ENCODE measurements around the gene ZNF414.

Gene ZNF414

GRCh38 chr19:8462571-8462970, 51.4 kb downstream of the ZNF414 start:
- no peak for DNase-seq (ENCODE audit: extremely low read depth, low read depth)
- TF ChIP-seq CTCF (IDR thresholded peaks at IDR 0.05; ENCODE audit: low read depth, low read length) = no peak

DNA sequence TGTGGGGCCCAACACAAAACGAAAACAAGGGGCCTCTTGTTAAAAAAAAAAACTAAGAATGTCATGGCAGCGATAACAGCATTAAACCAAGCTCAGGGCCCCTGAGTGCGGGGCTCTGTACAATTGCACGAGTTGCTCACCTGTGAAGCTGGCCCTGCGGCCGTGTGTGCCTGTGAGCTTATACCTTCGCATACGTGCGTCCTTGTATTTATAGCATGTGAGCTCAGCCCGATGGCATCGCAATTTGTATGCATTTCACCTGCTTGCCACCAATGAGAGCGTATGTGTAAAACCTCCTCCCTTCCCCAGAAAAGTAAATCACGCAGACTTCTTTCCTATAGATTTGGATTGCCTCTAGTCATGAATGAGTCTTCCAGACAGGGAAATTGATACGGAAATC, 52.1 kb downstream of the ZNF414 start:
- no peak for DNase-seq (ENCODE audit: extremely low read depth, low read depth)
- TF ChIP-seq CTCF (IDR thresholded peaks at IDR 0.05; ENCODE audit: low read depth, low read length) = no peak

DNA sequence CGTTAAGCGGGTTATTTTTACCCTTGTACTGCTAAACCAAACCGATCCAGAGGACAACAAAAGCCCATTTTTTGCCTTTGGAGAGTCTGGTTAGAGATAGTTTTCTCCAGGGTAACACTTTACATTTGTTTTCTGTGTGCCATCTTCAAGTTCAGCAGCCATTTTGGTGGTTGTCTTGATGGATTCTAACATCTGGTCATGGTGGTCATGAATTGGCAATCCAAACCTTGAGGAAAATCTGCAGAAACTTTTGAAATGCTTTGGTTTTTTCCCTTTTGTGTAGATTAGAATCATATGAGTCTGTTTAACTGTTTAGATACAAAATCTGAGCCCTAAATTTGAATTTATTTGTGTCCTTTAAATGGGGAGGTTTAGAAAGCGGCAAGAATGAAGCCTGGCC, 52.6 kb downstream of the ZNF414 start:
- no peak for TF ChIP-seq CTCF (IDR thresholded peaks at IDR 0.05; ENCODE audit: low read depth, low read length)
- no peak for DNase-seq (ENCODE audit: extremely low read depth, low read depth)

DNA sequence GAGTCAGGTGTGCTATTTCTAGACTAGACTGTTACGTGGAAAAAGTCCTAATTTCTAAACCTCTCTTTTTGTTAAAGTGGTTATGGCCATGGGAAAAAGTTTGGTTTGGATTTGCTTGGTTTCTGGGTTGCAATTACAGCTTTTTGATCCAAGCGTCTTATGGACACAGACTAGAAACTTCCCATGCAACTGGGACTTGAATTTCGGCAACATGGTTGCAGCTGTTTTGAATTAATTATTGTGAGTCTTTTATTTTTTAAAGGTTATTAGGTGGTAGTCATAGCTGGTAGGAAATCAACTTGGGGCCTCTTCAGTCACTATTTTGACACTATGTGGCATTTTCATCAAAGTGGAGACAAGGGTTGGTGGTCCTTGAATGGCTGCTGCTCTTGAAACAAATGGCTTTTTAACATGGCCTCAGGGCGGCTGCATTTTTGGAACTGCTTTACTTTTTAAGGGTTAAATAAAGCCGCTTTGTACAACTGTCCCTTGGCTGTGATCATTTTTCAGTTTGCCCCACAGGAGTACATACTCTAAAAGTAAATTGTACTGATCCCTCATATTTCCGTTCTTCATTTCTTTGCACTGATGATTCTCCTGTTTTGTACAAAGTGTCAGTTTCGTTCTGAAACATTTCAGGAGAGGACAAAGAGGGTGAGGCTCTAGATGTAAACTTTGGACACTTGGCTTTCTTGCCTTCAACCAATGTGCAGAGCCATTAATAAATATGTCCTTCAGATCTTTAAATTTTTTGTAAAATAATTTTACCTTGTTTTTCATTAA, 53.3 kb downstream of the ZNF414 start:
- TF ChIP-seq CTCF (IDR thresholded peaks at IDR 0.05; ENCODE audit: low read depth, low read length) = no peak
- peak; percentile 37 for DNase-seq (ENCODE audit: extremely low read depth, low read depth)

Data from AG09319 (cell line).